GM21381 (cell line): ENCODE measurements around the gene HRH2.

Source experiments
- ATAC-seq: cut with Tn5 transposase; IDR thresholded peaks from one replicate; pipeline ENCODE4 v1.9.1; 2021; ENCODE audit warnings: mild to moderate bottlenecking, moderate library complexity; ENCODE audit not compliant: unreplicated experiment

The HRH2 gene

GRCh38 chr5:175690586-175690985 is 32.7 kb downstream of the HRH2 start:
- no peak for ATAC-seq

- no peak for ATAC-seq
Measured at GRCh38 chr5:175691761-175692160, 33.9 kb downstream of the HRH2 start.

GRCh38 chr5:175692235-175692995 is 34.5 kb downstream of the HRH2 start:
- no peak for ATAC-seq

- ATAC-seq, result no peak
Measured at GRCh38 chr5:175692996-175693710, 35.3 kb downstream of the HRH2 start.

GRCh38 chr5:175693741-175694140 is 35.9 kb downstream of the HRH2 start:
- ATAC-seq, result no peak

GRCh38 chr5:175694371-175695160 is 36.7 kb downstream of the HRH2 start:
- ATAC-seq, result no peak

GRCh38 chr5:175695161-175696126 is 37.6 kb downstream of the HRH2 start:
- no peak for ATAC-seq

GRCh38 chr5:175696139-175696854 is 38.4 kb downstream of the HRH2 start:
- peak; percentile 45 for ATAC-seq

- ATAC-seq, result no peak
Measured at GRCh38 chr5:175696855-175697198, 39.0 kb downstream of the HRH2 start.

GRCh38 chr5:175697846-175698245 is 40.0 kb downstream of the HRH2 start:
- ATAC-seq, result no peak

- ATAC-seq, result no peak
Measured at GRCh38 chr5:175698401-175699115, 40.7 kb downstream of the HRH2 start.

- no peak for ATAC-seq
Measured at GRCh38 chr5:175700991-175701390, 43.1 kb downstream of the HRH2 start.

GRCh38 chr5:175701797-175702196 is 43.9 kb downstream of the HRH2 start:
- ATAC-seq, result no peak

- ATAC-seq, result no peak
Measured at GRCh38 chr5:175706499-175706898, 48.6 kb downstream of the HRH2 start.

- ATAC-seq, result no peak
Measured at GRCh38 chr5:175707751-175708375, 50.0 kb downstream of the HRH2 start.

GRCh38 chr5:175709276-175709781 is 51.5 kb downstream of the HRH2 start:
- ATAC-seq, result no peak

- ATAC-seq, result no peak
Measured at GRCh38 chr5:175710326-175710725, 52.5 kb downstream of the HRH2 start.

GRCh38 chr5:175711031-175711430 is 53.2 kb downstream of the HRH2 start:
- ATAC-seq, result no peak
